Progenitor cell of endocrine pancreas (in vitro differentiated cells): Measurements from ENCODE around the gene SLX4IP. TPM values are rescaled to one million over a fixed set of nuclear protein-coding genes. Genes with fewer than 3 reads are reported as not detected.

Source experiments
- DNase-seq: peaks from one replicate; pipeline ENCODE4 v3.0.0; 2021; ENCODE audit warnings: low spot score; ENCODE audit not compliant: unreplicated experiment
- H3K27ac Mint-ChIP-seq: 2 replicates; pipeline ENCODE4 v1.8.0; 2021; ENCODE audit warnings: mild to moderate bottlenecking, moderate library complexity, mixed read lengths
- H3K27me3 Mint-ChIP-seq: 2 replicates; pipeline ENCODE4 v1.8.0; 2021; ENCODE audit warnings: mixed read lengths
- H3K36me3 Mint-ChIP-seq: 2 replicates; pipeline ENCODE4 v1.8.0; 2022; ENCODE audit warnings: mixed read lengths; ENCODE audit not compliant: insufficient read depth
- H3K4me1 Mint-ChIP-seq: 2 replicates; pipeline ENCODE4 v1.8.0; 2021; ENCODE audit warnings: low read depth, mixed read lengths
- H3K4me3 Mint-ChIP-seq: 2 replicates; pipeline ENCODE4 v1.8.0; 2021; ENCODE audit warnings: low read depth, mild to moderate bottlenecking, moderate library complexity, mixed read lengths
- H3K9me3 Mint-ChIP-seq: 2 replicates; pipeline ENCODE4 v1.8.0; 2021; ENCODE audit warnings: low read depth, mixed read lengths
- CTCF ChIP-seq: fragments of 200-600 bp; sonication (generic); IDR thresholded peaks from one replicate; pipeline ENCODE4 v1.5.0; 2021; ENCODE audit warnings: antibody characterized with exemption, mild to moderate bottlenecking; ENCODE audit not compliant: unreplicated experiment
- total RNA-seq: library from RNA; stranded (reverse); gene quantifications from 2 replicates; pipeline ENCODE4 v1.2.1, GENCODE V29; 2021

SLX4IP gene
- total RNA-seq, 1 donor from 2014 or later: 12.0 TPM

GRCh38 chr20:10663756-10664155 is 228.7 kb downstream of the SLX4IP start:
- Mint-ChIP-seq H3K36me3 (peaks cover 70% of the 10 kb centered on the region), H3K4me1 (peaks cover 68% of the 10 kb centered on the region), H3K4me3 (no peak overlapping the region), H3K9me3 (no peaks in the 10 kb centered on the region), H3K27ac (peak overlapping the region; percentile 83), H3K27me3 (no peaks in the 10 kb centered on the region)
- TF ChIP-seq CTCF: no peak
- no peak for DNase-seq

GRCh38 chr20:10665027-10665561 is 230.0 kb downstream of the SLX4IP start:
- Mint-ChIP-seq H3K4me3 (peak overlapping the region; percentile 40), H3K27me3 (no peaks in the 10 kb centered on the region), H3K36me3 (peaks cover 63% of the 10 kb centered on the region)

GRCh38 chr20:10665791-10666190 is 230.7 kb downstream of the SLX4IP start:
- H3K9me3 Mint-ChIP-seq: no peaks in the 10 kb centered on the region
- no peak for DNase-seq
- peak overlapping the region; percentile 63 for H3K27ac Mint-ChIP-seq
- H3K27me3 Mint-ChIP-seq: no peaks in the 10 kb centered on the region
- H3K36me3 Mint-ChIP-seq: peaks cover 62% of the 10 kb centered on the region
- TF ChIP-seq CTCF: no peak
- peak overlapping the region; percentile 19 for H3K4me3 Mint-ChIP-seq
- H3K4me1 Mint-ChIP-seq: peaks cover 70% of the 10 kb centered on the region

More at GRCh38 chr20:10665027-10665561, 230.0 kb downstream of the SLX4IP start:
- no peak for TF ChIP-seq CTCF
- DNase-seq: no peak
- no peaks in the 10 kb centered on the region for H3K9me3 Mint-ChIP-seq
- H3K27ac Mint-ChIP-seq: peak overlapping the region; percentile 11
- H3K4me1 Mint-ChIP-seq: peaks cover 70% of the 10 kb centered on the region

GRCh38 chr20:10666221-10667076 is 231.3 kb downstream of the SLX4IP start:
- DNase-seq: no peak
- peaks cover 63% of the 10 kb centered on the region for H3K36me3 Mint-ChIP-seq
- peaks cover 70% of the 10 kb centered on the region for H3K4me1 Mint-ChIP-seq
- H3K9me3 Mint-ChIP-seq: no peaks in the 10 kb centered on the region
- no peak for TF ChIP-seq CTCF
- no peaks in the 10 kb centered on the region for H3K27me3 Mint-ChIP-seq
- peak overlapping the region; percentile 63 for H3K27ac Mint-ChIP-seq
- H3K4me3 Mint-ChIP-seq: no peak overlapping the region

GRCh38 chr20:10667077-10667401 is 231.9 kb downstream of the SLX4IP start:
- peaks cover 68% of the 10 kb centered on the region for H3K4me1 Mint-ChIP-seq
- no peak overlapping the region for H3K4me3 Mint-ChIP-seq
- no peaks in the 10 kb centered on the region for H3K27me3 Mint-ChIP-seq
- H3K9me3 Mint-ChIP-seq: no peaks in the 10 kb centered on the region
- no peak for DNase-seq
- no peak overlapping the region for H3K27ac Mint-ChIP-seq
- TF ChIP-seq CTCF: no peak
- H3K36me3 Mint-ChIP-seq: peaks cover 60% of the 10 kb centered on the region
